ENCODE measurements around the gene NRF1. TPM values are rescaled to one million over a fixed set of nuclear protein-coding genes. Genes with fewer than 3 reads are reported as not detected.
"Not testable (repeated sequence)": the region's sequence is repeated elsewhere in the genome, so short reads cannot be mapped to it uniquely, and the experiment has no call there.

Gene NRF1
- polyA plus RNA-seq (2012; ENCODE audit: low read depth, missing spikeins), result 7.3 TPM

GRCh38 chr7:129611246-129612111 is at the start of gene NRF1:
NRF1 (plus strand) TSS chr7:129611720; CDS start chr7:129657352, 45,632 bp downstream.
- DNase-seq (ENCODE audit: insufficient read length, low spot score), result peak; percentile 73
- FAIRE-seq, result peak; percentile 84
- no peak for TF ChIP-seq SPI1 (IDR thresholded peaks at IDR 0.05; ENCODE audit: low read depth, low read length)
- peak; percentile 43; the same call in 1 of the 2 replicates for TF ChIP-seq POU2F2 (IDR thresholded peaks at IDR 0.05; ENCODE audit: low read depth, low read length)
- TF ChIP-seq POLR2A (IDR thresholded peaks at IDR 0.05; ENCODE audit: low read depth, low read length), result peak; percentile 83
- TF ChIP-seq POLR2AphosphoS5 (IDR thresholded peaks at IDR 0.05; ENCODE audit: low read depth, low read length), result peak; percentile 74
- TF ChIP-seq PAX5 (IDR thresholded peaks at IDR 0.05; ENCODE audit: insufficient read depth, low read length, severe bottlenecking), result peak; percentile 60
- TF ChIP-seq TAF1 (IDR thresholded peaks at IDR 0.05; ENCODE audit: low read depth, low read length), result peak; percentile 85

DNA sequence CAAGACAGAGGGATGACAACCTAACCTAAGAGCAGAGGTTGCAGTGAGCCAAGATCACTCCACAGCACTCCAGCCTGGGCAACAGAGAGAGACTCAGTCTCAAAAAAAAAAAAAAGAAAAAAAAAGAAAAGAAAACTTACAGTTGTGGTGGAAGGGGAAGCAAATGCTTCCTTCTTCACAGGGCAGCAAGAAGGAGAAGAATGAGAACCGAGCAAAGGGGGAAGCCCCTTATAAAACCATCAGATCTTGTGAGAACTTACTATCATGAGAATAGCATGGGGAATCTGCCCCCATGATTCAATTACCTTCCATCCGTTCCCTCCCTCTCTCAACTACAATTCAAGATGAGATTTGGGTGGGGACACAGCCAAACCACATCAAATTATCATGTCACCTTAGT is 45.2 kb upstream of the NRF1 start:
- not testable (repeated sequence) for FAIRE-seq; DNase-seq (ENCODE audit: insufficient read length, low spot score)

- no peak for FAIRE-seq
- TF ChIP-seq POLR2A (IDR thresholded peaks at IDR 0.05; ENCODE audit: low read depth, low read length) (no peak), TAF1 (IDR thresholded peaks at IDR 0.05; ENCODE audit: low read depth, low read length) (no peak), SPI1 (IDR thresholded peaks at IDR 0.05; ENCODE audit: low read depth, low read length) (no peak), PAX5 (IDR thresholded peaks at IDR 0.05; ENCODE audit: insufficient read depth, low read length, severe bottlenecking) (no peak), POLR2AphosphoS5 (IDR thresholded peaks at IDR 0.05; ENCODE audit: low read depth, low read length) (no peak), POU2F2 (IDR thresholded peaks at IDR 0.05; ENCODE audit: low read depth, low read length) (no peak)
- no peak for DNase-seq (ENCODE audit: insufficient read length, low spot score)
These were observed 44.1 kb upstream of the NRF1 start for GRCh38 chr7:129567377-129567776.

- FAIRE-seq (no peak), DNase-seq (ENCODE audit: insufficient read length, low spot score) (no peak)
- TF ChIP-seq POLR2A (IDR thresholded peaks at IDR 0.05; ENCODE audit: low read depth, low read length) (no peak), POU2F2 (IDR thresholded peaks at IDR 0.05; ENCODE audit: low read depth, low read length) (no peak), POLR2AphosphoS5 (IDR thresholded peaks at IDR 0.05; ENCODE audit: low read depth, low read length) (no peak), TAF1 (IDR thresholded peaks at IDR 0.05; ENCODE audit: low read depth, low read length) (no peak), PAX5 (IDR thresholded peaks at IDR 0.05; ENCODE audit: insufficient read depth, low read length, severe bottlenecking) (no peak), SPI1 (IDR thresholded peaks at IDR 0.05; ENCODE audit: low read depth, low read length) (no peak)
These were observed 43.3 kb upstream of the NRF1 start for GRCh38 chr7:129568240-129568639.

DNA sequence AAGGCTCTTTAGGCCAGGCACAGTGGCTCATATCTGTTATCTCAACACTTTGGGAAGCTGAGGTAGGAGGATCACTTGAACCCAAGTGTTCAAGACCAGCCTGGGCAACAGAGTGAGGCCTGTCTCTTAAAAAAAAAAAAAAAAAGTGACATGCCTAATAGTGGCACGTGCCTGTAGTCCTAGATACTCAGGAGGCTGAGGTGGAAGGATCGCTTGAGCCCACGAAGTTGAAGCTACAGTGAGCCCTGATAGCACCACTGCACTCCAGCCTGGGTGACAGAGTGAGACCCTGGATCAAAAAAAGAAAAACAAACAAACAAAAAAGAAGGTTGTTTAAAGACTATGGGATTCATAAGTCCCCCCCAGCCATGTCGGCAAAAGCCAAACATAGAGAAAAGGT is 42.2 kb upstream of the NRF1 start:
- DNase-seq (ENCODE audit: insufficient read length, low spot score) (no peak), FAIRE-seq (no peak)
- no peak for TF ChIP-seq POLR2AphosphoS5 (IDR thresholded peaks at IDR 0.05; ENCODE audit: low read depth, low read length)
- TF ChIP-seq POLR2A (IDR thresholded peaks at IDR 0.05; ENCODE audit: low read depth, low read length), result no peak
- no peak for TF ChIP-seq TAF1 (IDR thresholded peaks at IDR 0.05; ENCODE audit: low read depth, low read length)
- TF ChIP-seq PAX5 (IDR thresholded peaks at IDR 0.05; ENCODE audit: insufficient read depth, low read length, severe bottlenecking), result no peak
- TF ChIP-seq SPI1 (IDR thresholded peaks at IDR 0.05; ENCODE audit: low read depth, low read length), result no peak
- no peak for TF ChIP-seq POU2F2 (IDR thresholded peaks at IDR 0.05; ENCODE audit: low read depth, low read length)

GRCh38 chr7:129569811-129570215 is 41.7 kb upstream of the NRF1 start:
- no peak for FAIRE-seq
- no peak for DNase-seq (ENCODE audit: insufficient read length, low spot score)
- TF ChIP-seq POLR2AphosphoS5 (IDR thresholded peaks at IDR 0.05; ENCODE audit: low read depth, low read length) (no peak), POU2F2 (IDR thresholded peaks at IDR 0.05; ENCODE audit: low read depth, low read length) (no peak), TAF1 (IDR thresholded peaks at IDR 0.05; ENCODE audit: low read depth, low read length) (no peak), POLR2A (IDR thresholded peaks at IDR 0.05; ENCODE audit: low read depth, low read length) (no peak), PAX5 (IDR thresholded peaks at IDR 0.05; ENCODE audit: insufficient read depth, low read length, severe bottlenecking) (no peak), SPI1 (IDR thresholded peaks at IDR 0.05; ENCODE audit: low read depth, low read length) (no peak)

DNA sequence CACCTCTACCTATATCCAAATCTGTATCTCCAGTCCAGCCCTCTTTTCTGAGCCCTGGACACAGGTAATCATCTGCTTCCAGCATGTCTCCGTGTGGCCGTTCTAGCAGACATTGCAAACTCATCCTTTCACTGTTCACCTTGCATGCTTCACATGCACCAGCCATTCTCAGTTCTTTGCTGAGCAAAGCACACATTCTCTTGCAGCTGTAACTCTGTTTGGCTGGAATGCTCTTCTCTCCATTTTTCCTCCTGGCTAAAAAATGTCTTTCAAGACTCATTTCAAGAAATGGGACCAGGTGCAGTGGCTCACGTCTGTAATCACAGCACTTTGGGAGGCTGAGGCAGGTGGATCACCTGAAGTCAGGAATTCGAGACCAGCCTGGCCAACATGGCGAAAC is 40.3 kb upstream of the NRF1 start:
- no peak for TF ChIP-seq TAF1 (IDR thresholded peaks at IDR 0.05; ENCODE audit: low read depth, low read length)
- TF ChIP-seq POU2F2 (IDR thresholded peaks at IDR 0.05; ENCODE audit: low read depth, low read length), result no peak
- no peak for TF ChIP-seq POLR2A (IDR thresholded peaks at IDR 0.05; ENCODE audit: low read depth, low read length)
- no peak for TF ChIP-seq SPI1 (IDR thresholded peaks at IDR 0.05; ENCODE audit: low read depth, low read length)
- no peak for TF ChIP-seq POLR2AphosphoS5 (IDR thresholded peaks at IDR 0.05; ENCODE audit: low read depth, low read length)
- DNase-seq (ENCODE audit: insufficient read length, low spot score) (no peak), FAIRE-seq (no peak)

DNA sequence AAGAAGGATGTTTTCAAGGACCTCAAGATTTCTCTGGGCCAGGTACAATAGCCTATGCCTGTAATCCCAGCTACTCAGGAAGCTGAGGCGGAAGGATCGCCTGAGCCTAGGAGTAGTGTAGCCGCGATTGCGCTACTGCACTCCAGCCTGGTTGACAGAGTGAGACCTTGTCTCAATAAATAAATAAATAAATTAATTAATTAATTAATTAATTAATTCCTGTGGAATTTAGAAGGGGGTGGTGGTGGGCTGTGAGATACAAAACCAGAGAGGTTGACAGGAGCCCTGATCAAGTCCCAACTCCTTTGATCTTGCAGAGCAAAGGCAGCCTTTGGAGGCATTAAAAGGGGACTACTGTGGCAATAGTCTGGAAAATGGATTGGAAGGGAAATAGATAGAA is 39.3 kb upstream of the NRF1 start:
- no peak for DNase-seq (ENCODE audit: insufficient read length, low spot score)
- FAIRE-seq, result no peak
- no peak for TF ChIP-seq TAF1 (IDR thresholded peaks at IDR 0.05; ENCODE audit: low read depth, low read length)
- TF ChIP-seq POLR2A (IDR thresholded peaks at IDR 0.05; ENCODE audit: low read depth, low read length), result no peak
- TF ChIP-seq SPI1 (IDR thresholded peaks at IDR 0.05; ENCODE audit: low read depth, low read length), result no peak
- TF ChIP-seq POU2F2 (IDR thresholded peaks at IDR 0.05; ENCODE audit: low read depth, low read length), result no peak
- no peak for TF ChIP-seq POLR2AphosphoS5 (IDR thresholded peaks at IDR 0.05; ENCODE audit: low read depth, low read length)
- no peak for TF ChIP-seq PAX5 (IDR thresholded peaks at IDR 0.05; ENCODE audit: insufficient read depth, low read length, severe bottlenecking)

GRCh38 chr7:129574487-129574886 is 37.0 kb upstream of the NRF1 start:
- no peak for DNase-seq (ENCODE audit: insufficient read length, low spot score)
- FAIRE-seq, result no peak

GRCh38 chr7:129575699-129576098 is 35.8 kb upstream of the NRF1 start:
- no peak for TF ChIP-seq POLR2AphosphoS5 (IDR thresholded peaks at IDR 0.05; ENCODE audit: low read depth, low read length)
- no peak for TF ChIP-seq POU2F2 (IDR thresholded peaks at IDR 0.05; ENCODE audit: low read depth, low read length)
- TF ChIP-seq PAX5 (IDR thresholded peaks at IDR 0.05; ENCODE audit: insufficient read depth, low read length, severe bottlenecking), result no peak
- TF ChIP-seq POLR2A (IDR thresholded peaks at IDR 0.05; ENCODE audit: low read depth, low read length), result no peak
- no peak for TF ChIP-seq TAF1 (IDR thresholded peaks at IDR 0.05; ENCODE audit: low read depth, low read length)
- no peak for TF ChIP-seq SPI1 (IDR thresholded peaks at IDR 0.05; ENCODE audit: low read depth, low read length)
- no peak for FAIRE-seq

More at GRCh38 chr7:129574487-129574886, 37.0 kb upstream of the NRF1 start:
- no peak for TF ChIP-seq TAF1 (IDR thresholded peaks at IDR 0.05; ENCODE audit: low read depth, low read length)

More at GRCh38 chr7:129575699-129576098, 35.8 kb upstream of the NRF1 start:
- no peak for DNase-seq (ENCODE audit: insufficient read length, low spot score)
